ENCODE measurements around the gene PNMA8A.

Gene PNMA8A

GRCh38 chr19:46492841-46493235, 21.5 kb upstream of the PNMA8A start:
- no peaks in the 10 kb centered on the region for H3F3A ChIP-seq (ENCODE audit: low read depth)
- no peaks in the 10 kb centered on the region for H3K27me3 ChIP-seq (ENCODE audit: insufficient read depth, low read length, poor library complexity, severe bottlenecking)
- no peak overlapping the region for H3K4me2 ChIP-seq (ENCODE audit: low read depth, low read length, poor library complexity, severe bottlenecking)
- H3K79me2 ChIP-seq (ENCODE audit: insufficient read depth, low read length) = no peaks in the 10 kb centered on the region
- H3K9ac ChIP-seq (ENCODE audit: low read depth, low read length, poor library complexity, severe bottlenecking) = no peak overlapping the region
- no peaks in the 10 kb centered on the region for H3K9me2 ChIP-seq (replicated peaks; ENCODE audit: low read depth, low read length)
- no peaks in the 10 kb centered on the region for H3K9me3 ChIP-seq (ENCODE audit: insufficient read depth, low read depth, low read length)
- no peak overlapping the region for H2AFZ ChIP-seq (ENCODE audit: low read length)
- no peaks in the 10 kb centered on the region for H3K36me3 ChIP-seq (ENCODE audit: insufficient read depth, low read length)
- TF ChIP-seq EZH2phosphoT487 (IDR thresholded peaks at IDR 0.05; ENCODE audit: borderline replicate concordance) (no peak), CTCF (conservative IDR thresholded peaks at IDR 0.05; ENCODE audit: low read length) (no peak)
- H3K4me1 ChIP-seq (ENCODE audit: insufficient read depth, low read length, poor library complexity, severe bottlenecking) = no peaks in the 10 kb centered on the region
- no peaks in the 10 kb centered on the region for H4K20me1 ChIP-seq (ENCODE audit: insufficient read depth, low read length, poor library complexity, severe bottlenecking)
- H3K4me3 ChIP-seq (ENCODE audit: low read length, poor library complexity, severe bottlenecking) = no peak overlapping the region

GRCh38 chr19:46491975-46492682, 20.8 kb upstream of the PNMA8A start:
- Histone ChIP-seq H3K36me3 (ENCODE audit: insufficient read depth, low read length) (no peaks in the 10 kb centered on the region), H3K9me2 (replicated peaks; ENCODE audit: low read depth, low read length) (no peaks in the 10 kb centered on the region), H3K27me3 (ENCODE audit: insufficient read depth, low read length, poor library complexity, severe bottlenecking) (no peaks in the 10 kb centered on the region), H2AFZ (ENCODE audit: low read length) (no peak overlapping the region), H4K20me1 (ENCODE audit: insufficient read depth, low read length, poor library complexity, severe bottlenecking) (no peaks in the 10 kb centered on the region), H3K79me2 (ENCODE audit: insufficient read depth, low read length) (no peaks in the 10 kb centered on the region), H3K9me3 (ENCODE audit: insufficient read depth, low read depth, low read length) (no peaks in the 10 kb centered on the region), H3K4me3 (ENCODE audit: low read length, poor library complexity, severe bottlenecking) (no peak overlapping the region), H3K9ac (ENCODE audit: low read depth, low read length, poor library complexity, severe bottlenecking) (no peak overlapping the region), H3F3A (ENCODE audit: low read depth) (no peaks in the 10 kb centered on the region), H3K4me1 (ENCODE audit: insufficient read depth, low read length, poor library complexity, severe bottlenecking) (no peaks in the 10 kb centered on the region), H3K4me2 (ENCODE audit: low read depth, low read length, poor library complexity, severe bottlenecking) (no peak overlapping the region)
- TF ChIP-seq CTCF (conservative IDR thresholded peaks at IDR 0.05; ENCODE audit: low read length) (no peak), EZH2phosphoT487 (IDR thresholded peaks at IDR 0.05; ENCODE audit: borderline replicate concordance) (no peak)

GRCh38 chr19:46490774-46491173, 19.4 kb upstream of the PNMA8A start:
- H2AFZ ChIP-seq (ENCODE audit: low read length) = no peak overlapping the region
- H4K20me1 ChIP-seq (ENCODE audit: insufficient read depth, low read length, poor library complexity, severe bottlenecking) = no peaks in the 10 kb centered on the region
- H3K4me3 ChIP-seq (ENCODE audit: low read length, poor library complexity, severe bottlenecking) = no peak overlapping the region
- H3F3A ChIP-seq (ENCODE audit: low read depth) = no peaks in the 10 kb centered on the region
- H3K9ac ChIP-seq (ENCODE audit: low read depth, low read length, poor library complexity, severe bottlenecking) = no peak overlapping the region
- no peaks in the 10 kb centered on the region for H3K9me3 ChIP-seq (ENCODE audit: insufficient read depth, low read depth, low read length)
- no peak overlapping the region for H3K4me2 ChIP-seq (ENCODE audit: low read depth, low read length, poor library complexity, severe bottlenecking)
- no peak for TF ChIP-seq CTCF (conservative IDR thresholded peaks at IDR 0.05; ENCODE audit: low read length)
- no peaks in the 10 kb centered on the region for H3K9me2 ChIP-seq (replicated peaks; ENCODE audit: low read depth, low read length)
- no peaks in the 10 kb centered on the region for H3K27me3 ChIP-seq (ENCODE audit: insufficient read depth, low read length, poor library complexity, severe bottlenecking)
- H3K79me2 ChIP-seq (ENCODE audit: insufficient read depth, low read length) = no peaks in the 10 kb centered on the region
- no peaks in the 10 kb centered on the region for H3K36me3 ChIP-seq (ENCODE audit: insufficient read depth, low read length)
- H3K4me1 ChIP-seq (ENCODE audit: insufficient read depth, low read length, poor library complexity, severe bottlenecking) = no peaks in the 10 kb centered on the region
